Loucy (cell line): ENCODE data around the gene VPS51.

Experiments used
- H2AFZ ChIP-seq: fragments of 200-600 bp; sonication (generic); 2 replicates; pipeline ENCODE4 v1.6.0; 2016; ENCODE audit warnings: antibody characterized with exemption, mild to moderate bottlenecking, low read length, moderate library complexity
- H3F3A ChIP-seq: fragments of 200-600 bp; 2 replicates; pipeline ENCODE4 v1.6.0; 2016; ENCODE audit warnings: antibody characterized with exemption, low read depth, mild to moderate bottlenecking
- H3K27me3 ChIP-seq: fragments of 200-600 bp; sonication (generic); 2 replicates; pipeline ENCODE4 v1.6.1; 2014; ENCODE audit warnings: low read length, mild to moderate bottlenecking; ENCODE audit not compliant: insufficient read depth, poor library complexity, severe bottlenecking
- H3K36me3 ChIP-seq: fragments of 200-600 bp; sonication (generic); 2 replicates; pipeline ENCODE4 v1.6.1; 2016; ENCODE audit warnings: low read length; ENCODE audit not compliant: insufficient read depth
- H3K4me1 ChIP-seq: fragments of 200-600 bp; sonication (generic); 2 replicates; pipeline ENCODE4 v1.5.1; 2014; ENCODE audit warnings: low read length, mild to moderate bottlenecking; ENCODE audit not compliant: insufficient read depth, poor library complexity, severe bottlenecking
- H3K4me2 ChIP-seq: fragments of 200-600 bp; sonication (generic); 2 replicates; pipeline ENCODE4 v1.6.0; 2014; ENCODE audit warnings: antibody characterized with exemption, low read length, low read depth, mild to moderate bottlenecking; ENCODE audit not compliant: poor library complexity, severe bottlenecking
- H3K4me3 ChIP-seq: fragments of 200-600 bp; sonication (generic); 2 replicates; pipeline ENCODE4 v1.5.1; 2014; ENCODE audit warnings: low read length, mild to moderate bottlenecking, mixed read lengths; ENCODE audit not compliant: poor library complexity, severe bottlenecking
- H3K79me2 ChIP-seq: fragments of 200-600 bp; sonication (generic); 2 replicates; pipeline ENCODE4 v1.6.1; 2014; ENCODE audit warnings: low read length; ENCODE audit not compliant: insufficient read depth
- H3K9ac ChIP-seq: fragments of 200-600 bp; sonication (generic); 2 replicates; pipeline ENCODE4 v1.6.0; 2014; ENCODE audit warnings: mild to moderate bottlenecking, low read depth, low read length, moderate library complexity; ENCODE audit not compliant: poor library complexity, severe bottlenecking
- H3K9me2 ChIP-seq: fragments of 200-600 bp; sonication (generic); replicated peaks from 2 replicates; pipeline ENCODE4 v1.6.1; 2016; ENCODE audit warnings: low read depth, low read length, mixed read lengths
- H3K9me3 ChIP-seq: fragments of 200-600 bp; sonication (generic); 2 replicates; pipeline ENCODE4 v1.6.1; 2014; ENCODE audit warnings: mild to moderate bottlenecking, antibody characterized with exemption, low read length, low read depth; ENCODE audit not compliant: insufficient read depth
- H4K20me1 ChIP-seq: fragments of 200-600 bp; sonication (generic); 2 replicates; pipeline ENCODE4 v1.6.0; 2014; ENCODE audit warnings: antibody characterized with exemption, low read length, mild to moderate bottlenecking; ENCODE audit not compliant: insufficient read depth, poor library complexity, severe bottlenecking
- EZH2phosphoT487 ChIP-seq: fragments of 200-600 bp; IDR thresholded peaks from 2 replicates; pipeline ENCODE4 v1.6.1; 2018; ENCODE audit warnings: antibody characterized with exemption, mild to moderate bottlenecking, moderate library complexity, borderline replicate concordance
- TF ChIP-seq, protein P1 (sequence below): fragments of 200-600 bp; sonication (generic); conservative IDR thresholded peaks from 2 replicates; pipeline ENCODE4 v1.5.1; 2014; ENCODE audit warnings: mild to moderate bottlenecking, antibody characterized with exemption, low read length

Gene VPS51

DNA sequence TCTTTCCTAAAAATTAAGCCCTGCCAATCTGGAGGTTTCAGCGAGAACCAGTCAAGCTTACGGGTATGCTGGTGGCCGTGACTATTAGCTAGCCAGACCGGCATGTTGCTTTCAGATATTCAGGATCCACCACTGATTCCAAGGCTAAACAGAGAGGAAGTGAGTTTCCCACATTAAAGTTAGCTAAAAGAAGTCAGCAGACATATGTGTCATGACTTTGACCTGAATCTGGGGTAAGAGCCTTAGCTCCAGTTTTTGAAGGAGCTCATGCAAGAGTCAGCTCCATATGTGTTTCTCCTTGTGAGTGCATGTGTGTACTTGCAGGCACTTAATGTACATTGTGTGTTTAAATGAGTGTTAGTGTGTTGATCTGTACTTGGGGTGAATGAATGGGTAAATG lies 10.6 kb upstream of the VPS51 start:
- Histone ChIP-seq H3K27me3 (no peaks in the 10 kb centered on the region), H3K4me2 (peak overlapping the region; percentile 95), H3K9me3 (no peaks in the 10 kb centered on the region), H3K36me3 (peaks cover 3% of the 10 kb centered on the region; the same call in 1 of the 2 replicates), H3K4me1 (peaks cover 30% of the 10 kb centered on the region), H2AFZ (no peak overlapping the region), H3F3A (no peaks in the 10 kb centered on the region), H3K9ac (peak overlapping the region; percentile 87), H3K4me3 (peak overlapping the region; percentile 82), H3K79me2 (peaks cover 54% of the 10 kb centered on the region), H3K9me2 (no peaks in the 10 kb centered on the region), H4K20me1 (peaks cover 9% of the 10 kb centered on the region)
- TF ChIP-seq EZH2phosphoT487: no peak
- TF ChIP-seq, protein P1, sequence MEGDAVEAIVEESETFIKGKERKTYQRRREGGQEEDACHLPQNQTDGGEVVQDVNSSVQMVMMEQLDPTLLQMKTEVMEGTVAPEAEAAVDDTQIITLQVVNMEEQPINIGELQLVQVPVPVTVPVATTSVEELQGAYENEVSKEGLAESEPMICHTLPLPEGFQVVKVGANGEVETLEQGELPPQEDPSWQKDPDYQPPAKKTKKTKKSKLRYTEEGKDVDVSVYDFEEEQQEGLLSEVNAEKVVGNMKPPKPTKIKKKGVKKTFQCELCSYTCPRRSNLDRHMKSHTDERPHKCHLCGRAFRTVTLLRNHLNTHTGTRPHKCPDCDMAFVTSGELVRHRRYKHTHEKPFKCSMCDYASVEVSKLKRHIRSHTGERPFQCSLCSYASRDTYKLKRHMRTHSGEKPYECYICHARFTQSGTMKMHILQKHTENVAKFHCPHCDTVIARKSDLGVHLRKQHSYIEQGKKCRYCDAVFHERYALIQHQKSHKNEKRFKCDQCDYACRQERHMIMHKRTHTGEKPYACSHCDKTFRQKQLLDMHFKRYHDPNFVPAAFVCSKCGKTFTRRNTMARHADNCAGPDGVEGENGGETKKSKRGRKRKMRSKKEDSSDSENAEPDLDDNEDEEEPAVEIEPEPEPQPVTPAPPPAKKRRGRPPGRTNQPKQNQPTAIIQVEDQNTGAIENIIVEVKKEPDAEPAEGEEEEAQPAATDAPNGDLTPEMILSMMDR: no peak

DNA sequence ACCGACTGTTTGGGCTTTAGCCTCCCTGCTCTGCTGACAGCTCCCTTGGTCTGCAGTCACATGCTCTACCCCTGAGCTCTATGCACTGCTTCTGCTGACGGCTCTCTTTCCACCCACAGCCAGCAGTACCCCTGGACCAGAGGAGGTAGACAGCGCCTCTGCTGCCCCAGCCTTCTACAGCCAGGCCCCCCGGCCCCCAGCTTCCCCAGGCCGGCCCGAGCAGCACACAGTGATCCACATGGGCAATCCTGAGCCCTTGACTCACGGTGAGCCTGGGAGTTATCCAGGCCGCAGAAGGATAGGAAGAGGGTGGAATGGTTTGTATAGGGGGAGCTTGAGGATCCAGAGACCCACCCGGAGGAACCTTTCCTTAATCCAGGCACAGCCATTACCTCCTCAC lies 9.2 kb upstream of the VPS51 start:
- no peak overlapping the region for H2AFZ ChIP-seq
- H3K36me3 ChIP-seq: peaks cover 3% of the 10 kb centered on the region; the same call in 1 of the 2 replicates
- H3K4me1 ChIP-seq: peaks cover 24% of the 10 kb centered on the region
- H3K9me2 ChIP-seq: no peaks in the 10 kb centered on the region
- no peaks in the 10 kb centered on the region for H3K9me3 ChIP-seq
- no peak overlapping the region for H3K9ac ChIP-seq
- H3K4me3 ChIP-seq: no peak overlapping the region
- H3K79me2 ChIP-seq: peaks cover 40% of the 10 kb centered on the region
- H3F3A ChIP-seq: no peaks in the 10 kb centered on the region
- no peak for TF ChIP-seq EZH2phosphoT487
- TF ChIP-seq, protein P1: no peak
- H3K27me3 ChIP-seq: no peaks in the 10 kb centered on the region
- peaks cover 4% of the 10 kb centered on the region for H4K20me1 ChIP-seq
- H3K4me2 ChIP-seq: no peak overlapping the region

DNA sequence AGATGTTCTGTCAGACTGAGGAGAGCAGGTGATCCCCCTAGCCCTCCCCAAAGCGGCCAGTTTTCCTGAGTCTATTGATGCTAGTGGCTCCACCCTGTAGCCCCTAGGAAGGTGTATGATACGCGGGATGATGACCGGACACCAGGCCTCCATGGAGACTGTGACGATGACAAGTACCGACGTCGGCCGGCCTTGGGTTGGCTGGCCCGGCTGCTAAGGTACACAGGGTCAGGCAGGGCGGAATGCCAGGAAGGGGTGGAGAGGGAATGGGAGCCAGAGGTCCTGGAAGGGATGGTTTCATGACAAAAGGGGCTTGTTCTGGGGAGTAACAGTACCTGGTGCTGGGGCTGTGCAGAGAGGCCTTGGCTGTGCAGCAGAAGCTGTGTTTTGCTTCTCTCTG lies 8.8 kb upstream of the VPS51 start:
- no peak overlapping the region for H3K9ac ChIP-seq
- no peak overlapping the region for H2AFZ ChIP-seq
- H3K4me1 ChIP-seq: peaks cover 20% of the 10 kb centered on the region
- no peak overlapping the region for H3K4me2 ChIP-seq
- TF ChIP-seq, protein P1: no peak
- no peak for TF ChIP-seq EZH2phosphoT487
- H3F3A ChIP-seq: no peaks in the 10 kb centered on the region
- peaks cover 3% of the 10 kb centered on the region; the same call in 1 of the 2 replicates for H3K36me3 ChIP-seq
- H3K79me2 ChIP-seq: peaks cover 36% of the 10 kb centered on the region
- no peaks in the 10 kb centered on the region for H3K27me3 ChIP-seq
- no peak overlapping the region for H3K4me3 ChIP-seq
- H4K20me1 ChIP-seq: peaks cover under 1% of the 10 kb centered on the region
- no peaks in the 10 kb centered on the region for H3K9me3 ChIP-seq
- no peaks in the 10 kb centered on the region for H3K9me2 ChIP-seq
